Measurements from ENCODE around the gene FOXK2. TPM values are rescaled to one million over a fixed set of nuclear protein-coding genes. Genes with fewer than 3 reads are reported as not detected.
A peak's percentile ranks its signal among the peaks of the same experiment; 100 is the strongest.

FOXK2 gene
- total RNA-seq, 1 experiment from 2014 or later: 107 TPM

GRCh38 chr17:82590216-82590615 lies 70.7 kb downstream of the FOXK2 start:
- no TSS peak for BruUV-seq (replicated peaks)
- no peak for TF ChIP-seq EZH2 (IDR thresholded peaks at IDR 0.05; ENCODE audit: borderline replicate concordance, low read depth, low read length, poor library complexity, severe bottlenecking)
- no peak for TF ChIP-seq CTCF (conservative IDR thresholded peaks at IDR 0.05; ENCODE audit: low read depth, low read length)
- intact Hi-C loops (cut with micrococcal nuclease; ENCODE audit: unreplicated experiment): no loop called here
- POLR2A ChIA-PET (ENCODE audit: low non-redundant PET): no interaction called here
- no peak for DNase-seq (ENCODE audit: low spot score)
- no peak overlapping the region for H3K27ac ChIP-seq (ENCODE audit: low read depth, low read length, poor library complexity, severe bottlenecking)
- CTCF ChIA-PET: no interaction called here
- peaks cover 35% of the 10 kb centered on the region for H3K36me3 ChIP-seq (ENCODE audit: insufficient read depth, low read length, poor library complexity, severe bottlenecking)
- H3K4me1 ChIP-seq (ENCODE audit: insufficient read depth, low read length, poor library complexity, severe bottlenecking): peaks cover 11% of the 10 kb centered on the region
- no peaks in the 10 kb centered on the region for H3K27me3 ChIP-seq (replicated peaks; ENCODE audit: insufficient read depth, low read depth, low read length, poor library complexity)
- H3K9me3 ChIP-seq (ENCODE audit: low read depth, low read length, poor library complexity, severe bottlenecking): no peaks in the 10 kb centered on the region
- no peak overlapping the region for H3K4me3 ChIP-seq (ENCODE audit: low read depth, low read length, poor library complexity, severe bottlenecking)

GRCh38 chr17:82590881-82591539 lies 71.5 kb downstream of the FOXK2 start:
- peaks cover 35% of the 10 kb centered on the region for H3K36me3 ChIP-seq (ENCODE audit: insufficient read depth, low read length, poor library complexity, severe bottlenecking)
- intact Hi-C loops (cut with micrococcal nuclease; ENCODE audit: unreplicated experiment): no loop called here
- ChIA-PET CTCF (no interaction called here), POLR2A (ENCODE audit: low non-redundant PET) (no interaction called here)
- H3K4me3 ChIP-seq (ENCODE audit: low read depth, low read length, poor library complexity, severe bottlenecking): no peak overlapping the region
- peaks cover 11% of the 10 kb centered on the region for H3K4me1 ChIP-seq (ENCODE audit: insufficient read depth, low read length, poor library complexity, severe bottlenecking)
- TF ChIP-seq EZH2 (IDR thresholded peaks at IDR 0.05; ENCODE audit: borderline replicate concordance, low read depth, low read length, poor library complexity, severe bottlenecking) (no peak), CTCF (conservative IDR thresholded peaks at IDR 0.05; ENCODE audit: low read depth, low read length) (no peak)
- DNase-seq (ENCODE audit: low spot score): no peak
- H3K9me3 ChIP-seq (ENCODE audit: low read depth, low read length, poor library complexity, severe bottlenecking): no peaks in the 10 kb centered on the region
- no peaks in the 10 kb centered on the region for H3K27me3 ChIP-seq (replicated peaks; ENCODE audit: insufficient read depth, low read depth, low read length, poor library complexity)
- H3K27ac ChIP-seq (ENCODE audit: low read depth, low read length, poor library complexity, severe bottlenecking): peak overlapping the region; percentile 84
- BruUV-seq (replicated peaks): no TSS peak

- no TSS peak for BruUV-seq (replicated peaks)
- no peak for DNase-seq (ENCODE audit: low spot score)
- peak overlapping the region; percentile 84 for H3K27ac ChIP-seq (ENCODE audit: low read depth, low read length, poor library complexity, severe bottlenecking)
- peaks cover 11% of the 10 kb centered on the region for H3K4me1 ChIP-seq (ENCODE audit: insufficient read depth, low read length, poor library complexity, severe bottlenecking)
- H3K36me3 ChIP-seq (ENCODE audit: insufficient read depth, low read length, poor library complexity, severe bottlenecking): peaks cover 39% of the 10 kb centered on the region
- ChIA-PET CTCF (no interaction called here), POLR2A (ENCODE audit: low non-redundant PET) (no interaction called here)
- no peak overlapping the region for H3K4me3 ChIP-seq (ENCODE audit: low read depth, low read length, poor library complexity, severe bottlenecking)
- TF ChIP-seq CTCF (conservative IDR thresholded peaks at IDR 0.05; ENCODE audit: low read depth, low read length) (no peak), EZH2 (IDR thresholded peaks at IDR 0.05; ENCODE audit: borderline replicate concordance, low read depth, low read length, poor library complexity, severe bottlenecking) (no peak)
- intact Hi-C loops (cut with micrococcal nuclease; ENCODE audit: unreplicated experiment): no loop called here
- H3K9me3 ChIP-seq (ENCODE audit: low read depth, low read length, poor library complexity, severe bottlenecking): no peaks in the 10 kb centered on the region
- H3K27me3 ChIP-seq (replicated peaks; ENCODE audit: insufficient read depth, low read depth, low read length, poor library complexity): no peaks in the 10 kb centered on the region
These were observed 72.8 kb downstream of the FOXK2 start for GRCh38 chr17:82592289-82592766.
